SJSA1 (cell line): Measurements from ENCODE around the gene OR1I1. TPM values are rescaled to one million over a fixed set of nuclear protein-coding genes. Genes with fewer than 3 reads are reported as not detected.

Source experiments
- DNase-seq, 2 experiments: peaks; one replicate each; pipeline ENCODE4 v3.0.0-alpha.2; 2015 to 2020; ENCODE audit warnings: low spot score in 2 of 2, low read depth in 1 of 2
- H3K27ac ChIP-seq: fragments of 250-450 bp; sonication (Bioruptor Pico); 2 replicates; pipeline ENCODE4 v1.5.1; 2020; ENCODE audit warnings: mild to moderate bottlenecking, moderate library complexity
- H3K27me3 ChIP-seq: fragments of 250-450 bp; sonication (Bioruptor Pico); replicated peaks from 2 replicates; pipeline ENCODE4 v1.5.1; 2020; ENCODE audit warnings: mild to moderate bottlenecking, moderate library complexity
- H3K36me3 ChIP-seq: fragments of 250-450 bp; sonication (Bioruptor Pico); 2 replicates; pipeline ENCODE4 v1.5.1; 2020; ENCODE audit warnings: mild to moderate bottlenecking
- H3K4me1 ChIP-seq: fragments of 250-450 bp; sonication (Bioruptor Pico); replicated peaks from 2 replicates; pipeline ENCODE4 v1.6.1; 2021; ENCODE audit warnings: mild to moderate bottlenecking
- H3K4me3 ChIP-seq: fragments of 250-450 bp; sonication (Bioruptor Pico); 2 replicates; pipeline ENCODE4 v1.5.1; 2020; ENCODE audit warnings: mild to moderate bottlenecking
- H3K9me3 ChIP-seq: fragments of 250-450 bp; sonication (Bioruptor Pico); replicated peaks from 2 replicates; pipeline ENCODE4 v1.5.1; 2020; ENCODE audit warnings: mild to moderate bottlenecking
- total RNA-seq: library from RNA; depleted of rRNA; stranded (reverse); fragments of >200 nt; shearing (Covaris generic); gene quantifications from 2 replicates; pipeline ENCODE4 v1.2.3, GENCODE V29; 2014

Gene OR1I1
- total RNA-seq, 1 experiment from 2014 or later = not detected

- Histone ChIP-seq H3K27ac (no peak overlapping the region), H3K36me3 (peaks cover 96% of the 10 kb centered on the region), H3K4me1 (no peaks in the 10 kb centered on the region), H3K4me3 (no peak overlapping the region), H3K27me3 (no peaks in the 10 kb centered on the region), H3K9me3 (no peaks in the 10 kb centered on the region; the same call in 1 of the 2 replicates)
- DNase-seq = no peak
Observed at GRCh38 chr19:15116856-15117255, 34.8 kb downstream of the OR1I1 start.

DNA sequence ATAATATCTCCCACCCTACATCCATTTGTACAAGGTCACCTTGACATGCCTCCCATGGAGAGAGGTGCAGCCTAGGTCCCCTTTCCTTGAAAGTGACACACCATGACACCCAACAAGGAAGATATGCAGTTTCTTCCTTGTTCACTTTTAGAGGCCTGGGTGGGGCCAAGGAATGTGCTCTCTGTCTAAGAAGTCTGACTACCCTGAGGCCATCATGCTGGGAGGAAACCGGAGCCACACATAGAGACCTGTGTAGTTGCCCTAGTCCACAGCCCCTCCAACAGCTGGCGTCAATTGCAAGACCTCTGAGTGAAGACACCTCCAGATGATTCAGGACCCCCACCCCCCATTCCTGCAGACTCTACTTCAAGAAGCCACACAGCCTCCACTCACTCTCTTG lies 36.2 kb downstream of the OR1I1 start:
- DNase-seq = no peak
- H3K4me3 ChIP-seq = no peak overlapping the region
- H3K27me3 ChIP-seq = no peaks in the 10 kb centered on the region
- H3K4me1 ChIP-seq = no peaks in the 10 kb centered on the region
- H3K9me3 ChIP-seq = no peaks in the 10 kb centered on the region; the same call in 1 of the 2 replicates
- H3K27ac ChIP-seq = no peak overlapping the region
- H3K36me3 ChIP-seq = peaks cover 95% of the 10 kb centered on the region

DNA sequence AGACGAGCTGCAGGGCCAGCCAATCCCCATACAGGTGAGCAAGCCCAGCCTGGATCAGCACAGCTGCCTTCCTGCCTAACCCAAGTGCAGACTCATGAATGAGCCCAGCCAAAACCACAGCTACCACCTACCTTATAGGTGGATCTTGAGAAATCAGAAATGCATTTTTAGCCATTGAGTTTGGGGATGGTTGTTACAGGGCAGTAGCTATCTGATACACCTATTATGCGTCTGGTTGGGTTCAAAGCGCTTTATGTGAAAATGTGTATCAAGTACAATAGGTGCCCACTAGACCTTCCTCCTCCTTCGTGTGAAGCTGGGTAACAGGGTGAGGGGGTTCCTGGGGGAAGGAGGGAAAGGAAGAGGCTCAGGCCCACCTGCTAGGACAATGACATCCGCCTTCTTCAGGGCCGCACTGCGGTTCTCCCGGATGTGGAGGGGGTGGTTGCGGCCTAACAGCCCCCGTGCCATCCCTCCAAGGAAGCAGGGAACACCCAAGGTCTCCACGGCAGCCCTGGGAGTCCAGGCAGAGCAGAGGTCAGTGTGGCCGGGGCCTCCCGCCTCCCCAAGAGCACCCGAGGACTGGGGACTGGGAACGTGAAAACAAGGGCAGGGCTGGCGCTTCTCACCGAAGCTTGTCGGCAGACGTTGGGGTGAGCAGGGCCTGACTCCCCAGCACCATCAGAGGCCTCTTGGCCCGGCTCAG lies 36.9 kb downstream of the OR1I1 start:
- no peaks in the 10 kb centered on the region for H3K27me3 ChIP-seq
- H3K9me3 ChIP-seq = no peaks in the 10 kb centered on the region; the same call in 1 of the 2 replicates
- no peak for DNase-seq
- H3K4me1 ChIP-seq = peaks cover under 1% of the 10 kb centered on the region; the same call in 1 of the 2 replicates
- H3K4me3 ChIP-seq = no peak overlapping the region
- peaks cover 93% of the 10 kb centered on the region for H3K36me3 ChIP-seq
- H3K27ac ChIP-seq = no peak overlapping the region

DNA sequence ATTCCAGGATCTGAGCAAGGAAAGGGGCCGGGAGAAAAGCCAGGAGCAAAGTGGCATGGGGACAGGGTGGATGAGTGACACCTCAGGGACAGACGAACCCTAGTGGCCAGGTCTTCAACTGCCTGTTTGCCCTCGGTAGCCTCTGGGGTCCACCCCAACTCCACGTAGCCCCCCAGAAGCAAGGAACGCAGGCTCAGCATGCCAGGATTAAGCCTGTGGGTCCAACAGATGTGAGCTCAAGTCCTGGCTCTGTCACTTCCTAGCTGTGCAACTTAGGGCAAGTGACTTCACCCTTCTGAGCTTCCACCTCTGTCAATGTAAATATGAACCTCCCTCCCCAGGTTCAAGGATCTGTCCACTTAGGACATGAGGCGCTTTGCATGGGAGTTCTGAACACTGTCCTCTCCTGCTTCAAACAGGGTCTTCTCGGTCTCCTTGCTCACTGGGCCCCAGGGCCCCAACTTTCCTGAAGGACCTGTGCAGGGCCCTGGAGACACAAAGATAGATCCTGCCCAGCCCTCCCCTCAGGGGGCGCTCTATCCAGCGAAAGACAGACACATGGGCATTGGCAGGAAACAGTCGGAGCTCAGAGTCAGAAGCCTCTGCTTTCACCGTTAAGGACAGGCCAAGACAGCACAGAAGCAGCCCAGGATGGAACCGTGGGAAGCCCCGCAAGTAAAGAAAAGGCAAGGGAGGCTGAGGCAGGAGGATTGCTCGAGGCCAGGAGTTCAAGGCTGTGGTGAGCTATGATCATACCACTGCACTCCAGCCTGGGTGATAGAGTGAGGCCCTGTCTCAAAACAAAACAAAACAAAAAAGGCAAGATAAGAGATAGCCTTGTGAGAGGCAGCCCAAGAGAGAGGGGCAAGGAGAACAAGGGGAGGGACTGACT lies 38.4 kb downstream of the OR1I1 start:
- Histone ChIP-seq H3K4me1 (peaks cover 13% of the 10 kb centered on the region), H3K36me3 (peaks cover 92% of the 10 kb centered on the region), H3K9me3 (no peaks in the 10 kb centered on the region; the same call in 1 of the 2 replicates), H3K4me3 (no peak overlapping the region), H3K27me3 (no peaks in the 10 kb centered on the region), H3K27ac (no peak overlapping the region)
- no peak for DNase-seq

- DNase-seq = no peak
- H3K27me3 ChIP-seq = no peaks in the 10 kb centered on the region
- H3K4me3 ChIP-seq = no peak overlapping the region
- no peak overlapping the region for H3K27ac ChIP-seq
- peaks cover 25% of the 10 kb centered on the region for H3K4me1 ChIP-seq
- H3K9me3 ChIP-seq = no peaks in the 10 kb centered on the region; the same call in 1 of the 2 replicates
- H3K36me3 ChIP-seq = peaks cover 72% of the 10 kb centered on the region
Observed at GRCh38 chr19:15122331-15123030, 40.5 kb downstream of the OR1I1 start.

GRCh38 chr19:15123031-15123890 lies 41.2 kb downstream of the OR1I1 start:
- no peak overlapping the region for H3K27ac ChIP-seq
- peaks cover 30% of the 10 kb centered on the region for H3K4me1 ChIP-seq
- DNase-seq = no peak
- H3K27me3 ChIP-seq = no peaks in the 10 kb centered on the region
- no peak overlapping the region for H3K4me3 ChIP-seq
- peaks cover 65% of the 10 kb centered on the region for H3K36me3 ChIP-seq
- H3K9me3 ChIP-seq = no peaks in the 10 kb centered on the region; the same call in 1 of the 2 replicates

DNA sequence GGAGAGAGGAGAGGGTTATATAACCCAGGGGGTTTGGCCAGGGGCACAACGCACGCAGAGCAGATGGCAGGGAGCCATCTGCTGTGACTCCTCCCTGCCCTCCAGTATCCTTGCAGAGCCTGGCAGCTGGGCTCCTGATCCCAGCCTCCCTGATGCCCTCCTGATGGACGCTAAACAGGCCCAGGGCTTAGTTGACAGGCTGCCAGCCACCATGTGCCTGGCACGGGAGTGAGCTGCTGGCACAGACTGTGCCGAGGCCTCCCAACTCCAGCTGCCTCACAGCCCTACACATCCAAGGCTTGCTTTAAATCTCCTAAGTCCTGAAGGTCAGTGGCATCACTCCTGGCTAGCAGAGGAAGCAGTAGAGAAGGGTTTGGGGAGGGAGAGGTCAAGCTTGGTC lies 41.9 kb downstream of the OR1I1 start:
- Histone ChIP-seq H3K4me1 (peaks cover 33% of the 10 kb centered on the region), H3K27me3 (no peaks in the 10 kb centered on the region), H3K4me3 (no peak overlapping the region; the same call in 1 of the 2 replicates), H3K27ac (no peak overlapping the region), H3K36me3 (peaks cover 58% of the 10 kb centered on the region), H3K9me3 (no peaks in the 10 kb centered on the region; the same call in 1 of the 2 replicates)
- no peak for DNase-seq

DNA sequence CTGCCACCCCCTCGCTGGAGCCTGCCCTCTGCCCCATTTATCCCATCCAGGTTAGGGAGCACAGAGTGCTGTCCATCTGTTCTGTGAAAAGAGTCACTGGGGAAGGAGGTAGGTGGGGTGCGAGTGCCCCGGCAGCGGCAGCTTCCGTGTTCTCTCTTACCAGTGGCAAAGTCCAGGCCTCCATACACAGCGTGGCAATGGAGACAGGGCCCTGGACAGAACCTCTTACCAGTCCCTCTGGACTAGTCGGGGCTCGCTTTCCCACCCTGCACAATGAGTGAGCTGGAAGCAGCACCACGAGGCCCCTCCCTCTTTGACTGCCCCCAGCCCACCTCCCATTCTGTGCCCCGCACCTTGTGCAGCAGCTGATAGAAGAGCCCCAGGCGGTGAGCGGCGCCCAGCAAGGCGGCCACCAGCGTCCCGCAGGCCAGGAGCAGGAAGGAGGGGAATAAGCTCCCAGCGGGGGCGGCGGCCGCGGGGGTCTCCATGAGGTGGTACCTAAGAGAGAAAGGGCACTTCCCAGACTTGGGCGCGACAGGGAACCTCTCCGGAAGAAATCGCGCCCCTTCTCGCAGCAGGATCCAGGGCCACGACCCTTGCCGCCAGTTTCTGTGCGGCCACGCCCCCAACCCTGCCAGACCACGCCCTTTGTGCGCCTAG lies 42.7 kb downstream of the OR1I1 start:
- Histone ChIP-seq H3K36me3 (peaks cover 50% of the 10 kb centered on the region), H3K9me3 (no peaks in the 10 kb centered on the region), H3K27me3 (no peaks in the 10 kb centered on the region), H3K4me3 (peak overlapping the region; percentile 71), H3K27ac (peak overlapping the region; percentile 75), H3K4me1 (peaks cover 33% of the 10 kb centered on the region)
- DNase-seq = no peak

DNA sequence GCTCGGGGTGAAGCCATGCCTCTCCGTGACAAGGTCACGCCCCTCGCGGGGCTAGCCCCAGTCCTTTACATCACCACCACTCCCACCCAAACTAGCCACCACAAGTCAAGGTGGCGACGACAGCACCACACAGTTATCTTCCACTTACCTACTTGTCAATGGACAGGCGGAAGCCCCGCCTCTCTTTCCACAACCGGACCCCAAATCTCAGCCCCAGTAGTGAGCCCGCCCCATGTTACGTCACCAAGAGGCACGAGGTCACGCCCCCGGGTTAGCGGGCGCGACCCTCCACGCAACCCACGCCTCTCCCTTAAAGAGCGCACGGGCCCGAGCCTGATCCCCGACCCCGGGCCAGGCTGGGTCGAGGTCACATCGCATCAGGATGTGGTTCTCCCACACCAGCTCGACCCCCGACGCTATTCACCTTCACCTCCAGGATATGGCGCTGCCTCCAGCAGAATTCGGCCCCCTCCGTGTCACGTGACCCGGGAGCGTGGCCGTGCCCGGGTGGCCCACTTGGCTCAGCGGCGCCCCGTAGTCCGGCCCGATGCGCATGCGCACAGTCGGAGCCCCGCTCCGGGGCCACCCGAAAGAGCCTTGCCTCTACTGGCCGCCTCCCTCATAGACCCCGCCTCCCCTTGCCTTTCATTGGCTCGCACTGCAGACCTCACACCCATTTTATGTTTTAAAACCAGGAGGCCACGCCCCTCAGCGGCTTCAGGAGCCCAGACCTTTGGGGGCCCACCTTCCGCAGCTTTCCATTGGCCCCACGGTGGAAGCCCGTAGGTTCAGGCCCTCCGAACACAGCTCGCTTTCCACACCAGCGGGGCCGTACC lies 43.4 kb downstream of the OR1I1 start:
- H3K4me3 ChIP-seq = peak overlapping the region; percentile 71
- peak overlapping the region; percentile 75 for H3K27ac ChIP-seq
- DNase-seq = peak; percentile 99
- H3K9me3 ChIP-seq = no peaks in the 10 kb centered on the region
- H3K4me1 ChIP-seq = peaks cover 33% of the 10 kb centered on the region
- no peaks in the 10 kb centered on the region for H3K27me3 ChIP-seq
- peaks cover 43% of the 10 kb centered on the region for H3K36me3 ChIP-seq

GRCh38 chr19:15126131-15126910 lies 44.3 kb downstream of the OR1I1 start:
- Histone ChIP-seq H3K27ac (peak overlapping the region; percentile 53), H3K27me3 (no peaks in the 10 kb centered on the region), H3K36me3 (peaks cover 34% of the 10 kb centered on the region), H3K4me3 (peak overlapping the region; percentile 71), H3K4me1 (peaks cover 33% of the 10 kb centered on the region), H3K9me3 (no peaks in the 10 kb centered on the region)
- DNase-seq = peak in 1 of 2 experiments; percentile 77

- Histone ChIP-seq H3K4me3 (no peak overlapping the region), H3K4me1 (peaks cover 33% of the 10 kb centered on the region), H3K27ac (no peak overlapping the region), H3K27me3 (no peaks in the 10 kb centered on the region), H3K9me3 (no peaks in the 10 kb centered on the region), H3K36me3 (peaks cover 19% of the 10 kb centered on the region)
- DNase-seq = no peak
Observed at GRCh38 chr19:15128162-15128770, 46.3 kb downstream of the OR1I1 start.
